AG08396 (cell line): ENCODE results near the gene ODAPH.

Experiments
- DNase-seq: peaks from one replicate; pipeline ENCODE4 v3.0.0; 2012; ENCODE audit warnings: low spot score, mixed read lengths

ODAPH gene

GRCh38 chr4:75544870-75545269, 11.0 kb upstream of the ODAPH start:
- no peak for DNase-seq

GRCh38 chr4:75545526-75545925, 10.3 kb upstream of the ODAPH start:
- DNase-seq: peak; percentile 10

GRCh38 chr4:75547647-75548387, 8.0 kb upstream of the ODAPH start:
- peak; percentile 28 for DNase-seq

GRCh38 chr4:75549019-75549418, 6.8 kb upstream of the ODAPH start:
- no peak for DNase-seq

GRCh38 chr4:75552452-75552851, 3.4 kb upstream of the ODAPH start:
- no peak for DNase-seq

- DNase-seq: no peak
Observed at GRCh38 chr4:75557696-75558095, 1.8 kb downstream of the ODAPH start.

GRCh38 chr4:75561789-75562188, 5.9 kb downstream of the ODAPH start:
- no peak for DNase-seq

GRCh38 chr4:75564023-75564422, 8.2 kb downstream of the ODAPH start:
- DNase-seq: no peak

GRCh38 chr4:75565481-75565880, 9.6 kb downstream of the ODAPH start:
- DNase-seq: no peak

- DNase-seq: no peak
Observed at GRCh38 chr4:75566911-75567310, 11.0 kb downstream of the ODAPH start.

GRCh38 chr4:75567725-75568124, 11.9 kb downstream of the ODAPH start:
- DNase-seq: no peak

GRCh38 chr4:75584067-75584466, 28.2 kb downstream of the ODAPH start:
- DNase-seq: no peak

- DNase-seq: no peak
Observed at GRCh38 chr4:75593393-75593792, 37.5 kb downstream of the ODAPH start.

- DNase-seq: no peak
Observed at GRCh38 chr4:75596061-75596460, 40.2 kb downstream of the ODAPH start.

- peak; percentile 11 for DNase-seq
Observed at GRCh38 chr4:75598390-75598789, 42.5 kb downstream of the ODAPH start.

GRCh38 chr4:75599647-75600046, 43.8 kb downstream of the ODAPH start:
- no peak for DNase-seq

- peak; percentile 53 for DNase-seq
Observed at GRCh38 chr4:75605928-75606327, 50.1 kb downstream of the ODAPH start.

GRCh38 chr4:75612306-75612705, 56.4 kb downstream of the ODAPH start:
- no peak for DNase-seq
